NOMO-1 treated with dmso at 0.1 percent for 144 hours (cell line): ENCODE data around the gene PHF12.
A peak's percentile ranks its signal among the peaks of the same experiment; 100 is the strongest.

ENCODE experiments used
- DNase-seq: peaks from one replicate; lab custom pipeline; 2025; ENCODE audit not compliant: unreplicated experiment; lab: John Stamatoyannopoulos, UW

The PHF12 gene

GRCh38 chr17:28951428-28951990 lies at the start of gene PHF12:
PHF12 (minus strand) TSS chr17:28951518; CDS start chr17:28950960, 558 bp downstream.
- DNase-seq: peak; percentile 99

DNA sequence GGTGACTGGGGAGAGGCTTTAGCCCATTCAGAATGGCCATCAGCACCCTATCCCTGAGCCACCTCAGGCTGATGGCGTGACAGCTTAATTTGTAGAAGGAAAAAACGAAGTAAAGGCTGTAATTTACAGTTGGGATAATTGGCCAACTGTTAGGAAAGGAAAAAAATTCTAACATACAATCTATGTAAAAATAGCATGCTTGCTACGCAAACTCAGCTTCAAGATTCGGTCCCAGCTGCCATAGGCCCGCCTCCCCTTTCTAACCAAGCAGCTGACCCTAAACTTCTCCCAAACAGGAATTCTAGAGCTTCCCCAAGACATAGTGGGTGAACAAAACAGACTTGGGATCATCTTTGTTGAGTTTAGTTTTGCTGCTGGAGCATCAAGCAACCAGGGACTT lies 49.7 kb upstream of the PHF12 start:
- DNase-seq: no peak

GRCh38 chr17:28999206-28999605 lies 47.9 kb upstream of the PHF12 start:
- DNase-seq: no peak

- DNase-seq: no peak
Observed at GRCh38 chr17:28997806-28998205, 46.5 kb upstream of the PHF12 start.

- DNase-seq: no peak
Observed at GRCh38 chr17:28996554-28997096, 45.3 kb upstream of the PHF12 start.

- no peak for DNase-seq
Observed at GRCh38 chr17:28993645-28994426, 42.5 kb upstream of the PHF12 start.

- DNase-seq: no peak
Observed at GRCh38 chr17:28992625-28993600, 41.6 kb upstream of the PHF12 start.

- DNase-seq: no peak
Observed at GRCh38 chr17:28992185-28992584, 40.9 kb upstream of the PHF12 start.

DNA sequence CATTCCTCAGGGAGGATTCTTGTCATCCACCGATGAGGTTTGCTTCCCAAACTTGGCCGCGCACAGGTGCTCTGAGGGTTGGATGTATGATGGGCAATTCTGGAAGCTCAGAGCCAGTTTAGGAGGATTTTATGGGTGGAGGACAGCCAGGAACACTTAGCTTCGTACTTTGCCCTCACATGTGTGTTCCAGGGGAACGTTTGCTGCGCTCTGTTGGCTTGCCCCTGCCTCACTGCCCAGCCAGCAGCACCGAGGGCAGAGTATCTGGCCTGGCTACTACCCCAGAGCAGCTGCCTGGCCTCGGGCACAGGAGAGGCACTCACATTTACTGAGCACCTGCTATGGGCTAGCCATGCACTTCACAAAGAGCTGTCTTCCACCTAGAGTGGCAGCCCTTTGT lies 40.5 kb upstream of the PHF12 start:
- no peak for DNase-seq

GRCh38 chr17:28989028-28989427 lies 37.7 kb upstream of the PHF12 start:
- DNase-seq: no peak

- DNase-seq: no peak
Observed at GRCh38 chr17:28988475-28988874, 37.2 kb upstream of the PHF12 start.

GRCh38 chr17:28986714-28987655 lies 35.7 kb upstream of the PHF12 start:
- DNase-seq: no peak

- DNase-seq: no peak
Observed at GRCh38 chr17:28985950-28986713, 34.8 kb upstream of the PHF12 start.

GRCh38 chr17:28983286-28984230 lies 32.2 kb upstream of the PHF12 start:
- no peak for DNase-seq

GRCh38 chr17:28982131-28982793 lies 30.9 kb upstream of the PHF12 start:
- DNase-seq: peak; percentile 84

- DNase-seq: no peak
Observed at GRCh38 chr17:28978356-28978964, 27.1 kb upstream of the PHF12 start.

GRCh38 chr17:28977659-28978355 lies 26.5 kb upstream of the PHF12 start:
- DNase-seq: no peak
